HG02885 (cell line): ENCODE data around the gene COL4A2.
A peak's percentile ranks its signal among the peaks of the same experiment; 100 is the strongest.

Experiments
- ATAC-seq: cut with Tn5 transposase; IDR thresholded peaks from one replicate; pipeline ENCODE4 v1.9.1; 2021; ENCODE audit warnings: mild to moderate bottlenecking; ENCODE audit not compliant: unreplicated experiment, poor library complexity

The COL4A2 gene

DNA sequence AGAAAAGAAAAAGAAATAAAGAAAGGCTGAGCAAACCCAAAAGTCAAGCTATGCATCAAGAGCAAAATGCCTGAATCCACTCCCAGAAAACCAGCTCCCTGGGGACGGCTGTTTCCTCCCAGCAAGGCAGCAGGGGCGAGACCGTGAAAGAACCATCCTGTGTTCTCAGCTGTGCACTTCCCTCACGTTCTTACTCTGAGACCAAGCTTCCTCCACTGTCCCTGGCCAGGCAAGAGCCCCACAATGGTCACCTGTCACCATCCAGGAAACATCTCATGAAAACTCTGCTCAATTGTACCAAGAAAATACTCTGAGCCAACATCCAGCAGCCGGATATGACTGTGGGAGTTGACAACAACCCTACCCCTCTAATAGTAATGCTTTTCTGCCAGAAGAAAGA lies 231.5 kb downstream of the COL4A2 start:
- ATAC-seq, result peak; percentile 43

DNA sequence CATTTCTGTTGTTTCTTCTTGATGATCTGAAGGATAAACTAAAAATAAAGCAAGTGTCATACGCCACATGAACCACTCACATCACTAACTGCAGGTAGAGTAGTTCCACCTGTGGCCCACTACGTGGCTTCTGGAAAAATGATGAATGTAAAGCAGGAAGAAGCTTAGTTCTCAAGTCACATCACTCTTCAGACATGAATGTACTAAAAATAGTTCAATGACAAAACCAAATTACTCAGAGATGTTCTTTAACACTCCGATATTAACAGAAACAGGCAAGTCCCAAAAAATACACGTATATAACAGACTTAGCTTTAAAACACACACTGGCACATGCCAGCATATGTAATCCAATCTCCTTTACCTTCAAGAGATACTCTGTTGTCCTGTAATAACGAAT lies 232.8 kb downstream of the COL4A2 start:
- ATAC-seq, result no peak

DNA sequence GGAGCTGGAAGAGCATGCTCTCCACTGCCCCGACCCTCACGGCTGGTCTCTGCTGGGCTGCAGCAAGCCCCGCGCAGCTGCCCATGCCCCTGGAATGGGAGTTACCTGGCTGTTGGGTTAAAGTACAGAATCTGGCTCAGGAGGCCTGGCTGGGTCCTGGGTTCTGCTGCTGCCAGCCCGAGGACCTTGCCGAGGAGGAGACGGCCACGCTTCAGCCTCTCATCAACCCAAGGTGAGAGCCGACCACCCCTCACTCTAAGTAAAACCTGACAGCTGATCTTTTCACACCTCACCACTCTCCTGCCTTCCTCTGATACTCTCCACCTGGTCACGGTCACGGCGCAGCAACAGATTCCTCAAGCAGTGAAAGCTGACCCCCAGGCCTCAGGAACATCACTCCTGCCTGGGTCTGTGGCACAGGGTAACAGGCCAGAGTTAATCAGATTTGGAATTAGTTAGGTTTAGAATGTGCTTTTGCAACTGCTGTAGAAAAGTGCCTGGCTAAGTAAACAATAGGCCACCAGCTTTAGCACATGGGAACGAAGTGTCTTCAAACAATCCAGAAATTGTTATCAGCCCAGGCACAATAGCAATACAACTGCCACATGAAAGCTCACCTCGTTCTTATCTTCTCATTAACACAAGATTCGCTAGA lies 233.9 kb downstream of the COL4A2 start:
- no peak for ATAC-seq

DNA sequence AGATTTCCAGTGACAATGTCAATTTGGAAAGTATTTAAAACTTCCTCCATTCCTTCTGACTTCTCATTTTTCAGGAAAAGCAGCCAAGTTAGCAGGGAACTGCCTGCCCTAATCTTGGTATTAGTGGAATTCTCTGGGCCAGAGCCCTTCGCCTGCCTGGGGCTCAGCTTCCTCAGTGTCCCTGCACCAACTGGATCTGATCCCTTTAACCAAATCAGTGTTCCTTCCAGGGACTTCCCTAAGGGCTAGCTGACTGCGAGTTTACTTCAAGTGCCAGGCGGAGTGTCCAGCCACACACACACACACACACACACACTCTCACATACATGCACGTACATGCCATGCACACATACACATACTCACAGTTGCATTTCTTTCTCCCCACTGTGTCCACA lies 234.4 kb downstream of the COL4A2 start:
- no peak for ATAC-seq

DNA sequence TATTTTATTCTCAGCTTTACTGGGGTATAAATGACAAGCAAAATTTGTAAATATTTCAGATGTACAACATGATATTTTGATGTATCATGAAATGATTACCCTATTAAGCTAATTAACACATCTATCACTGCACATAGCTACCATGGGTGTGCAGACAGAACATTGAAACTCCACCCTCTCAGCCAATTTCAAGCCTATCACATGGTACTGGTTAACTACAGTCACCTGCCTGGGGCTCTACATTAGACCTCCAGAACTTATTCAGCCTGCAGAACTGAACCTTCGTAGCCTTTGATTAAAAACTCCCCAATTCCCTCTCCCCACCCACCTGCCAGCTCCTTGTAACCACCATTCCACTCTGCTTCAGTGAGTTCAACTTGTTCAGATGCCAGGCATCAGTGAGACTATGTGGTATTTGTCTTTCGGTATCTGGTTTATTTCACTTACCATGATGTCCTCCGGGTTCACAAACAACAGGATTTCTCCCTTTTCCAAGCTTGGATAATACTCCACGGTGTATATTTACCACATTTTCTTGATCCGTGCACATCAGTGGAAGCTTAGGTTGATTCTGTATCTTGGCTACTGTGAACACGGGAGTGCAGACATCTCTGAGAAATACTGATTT lies 235.2 kb downstream of the COL4A2 start:
- no peak for ATAC-seq

DNA sequence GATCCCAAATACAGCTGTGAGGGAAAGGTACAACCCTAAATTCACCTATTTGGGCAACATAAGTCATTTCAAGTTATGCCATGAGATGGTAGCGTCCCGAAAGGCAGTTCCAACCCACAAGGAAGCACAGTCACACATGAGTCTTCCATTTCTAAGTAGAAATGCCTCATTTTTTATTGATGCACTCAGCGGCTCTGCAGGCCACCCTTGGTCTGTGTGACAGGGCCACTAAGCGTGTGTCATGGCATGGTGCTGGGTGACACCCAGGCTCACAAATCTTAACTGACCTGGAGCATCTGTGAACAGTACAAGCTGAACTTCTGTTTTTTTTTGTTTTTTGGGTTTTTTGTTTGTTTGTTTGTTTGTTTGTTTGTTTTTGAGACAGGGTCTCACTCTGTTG lies 239.3 kb downstream of the COL4A2 start:
- no peak for ATAC-seq

DNA sequence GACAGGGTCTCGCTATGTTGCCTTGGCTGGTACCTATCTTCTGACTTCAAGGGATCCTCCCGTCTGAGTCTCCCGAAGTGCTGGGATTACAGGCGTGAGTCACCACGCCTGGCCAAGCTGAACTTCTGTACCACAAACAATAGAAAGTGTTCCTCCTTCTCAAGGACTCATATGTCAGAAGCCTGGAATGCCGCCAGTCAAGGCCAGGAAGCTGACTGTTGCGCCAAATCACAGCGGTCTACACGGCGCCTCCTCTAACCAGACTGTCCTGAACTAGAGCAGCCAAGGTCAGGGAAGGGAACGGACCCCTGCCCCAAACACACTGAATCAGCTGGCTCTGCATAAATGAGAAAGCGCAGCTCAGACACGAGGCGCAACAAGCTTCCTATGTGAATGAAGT lies 239.8 kb downstream of the COL4A2 start:
- no peak for ATAC-seq

DNA sequence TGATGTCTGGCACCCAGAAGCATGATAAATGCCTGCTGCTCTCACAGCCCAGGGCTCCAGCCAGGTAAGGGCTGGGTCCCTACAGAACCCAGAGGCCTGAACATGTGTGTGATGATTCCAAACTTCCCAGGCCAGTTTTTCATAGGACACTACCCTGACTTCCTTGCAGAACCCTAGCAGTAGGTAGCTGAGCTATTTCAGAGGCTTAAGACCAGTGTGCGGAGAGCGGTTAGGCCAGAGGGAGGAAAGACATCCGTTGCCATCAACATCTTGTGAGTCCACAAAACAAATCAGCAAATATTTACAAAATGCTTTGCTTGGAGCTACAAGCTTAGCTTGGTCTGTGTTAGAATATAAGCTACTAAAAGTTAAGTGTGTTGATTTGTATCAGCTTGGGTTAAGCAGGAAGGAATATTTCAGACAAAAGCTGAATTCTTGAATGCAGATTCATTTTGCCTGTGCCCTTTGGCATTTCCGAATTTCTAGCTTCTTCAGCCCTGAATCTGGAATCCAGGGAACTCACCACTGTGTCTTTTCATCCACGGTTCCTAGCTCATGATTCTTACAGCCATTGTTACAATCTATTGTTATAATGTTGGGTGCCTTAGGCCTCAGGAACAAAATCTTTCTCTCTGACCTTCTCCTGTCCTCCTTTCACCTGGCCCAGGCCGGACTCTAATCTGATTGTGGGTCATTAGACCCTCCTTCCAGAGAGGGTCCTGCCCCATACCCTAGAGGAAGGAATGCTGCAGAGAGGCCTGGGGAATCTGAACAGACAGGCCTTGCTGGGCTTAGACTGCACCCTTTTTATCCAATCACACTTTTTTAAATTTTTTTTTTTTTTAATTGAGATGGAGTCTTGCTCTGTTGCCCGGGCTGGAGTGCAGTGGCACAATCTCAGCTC lies 242.1 kb downstream of the COL4A2 start:
- no peak for ATAC-seq

DNA sequence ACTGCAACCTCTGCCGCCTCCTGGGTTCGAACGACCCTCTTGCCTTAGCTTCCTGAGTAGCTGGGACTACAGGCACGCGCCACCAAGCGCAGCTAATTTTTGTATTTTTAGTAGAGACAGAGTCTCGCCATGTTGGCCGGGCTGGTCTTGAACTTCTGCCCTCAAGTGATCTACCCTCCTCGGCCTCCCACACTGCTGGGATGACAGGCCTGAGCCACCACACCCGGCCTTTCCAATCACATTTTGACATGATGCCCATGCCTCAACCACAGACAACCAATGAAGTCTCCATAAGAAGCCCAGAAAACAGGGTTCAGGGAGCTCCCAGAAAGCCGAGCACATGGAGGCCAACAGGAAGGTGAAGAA lies 242.7 kb downstream of the COL4A2 start:
- ATAC-seq, result no peak

DNA sequence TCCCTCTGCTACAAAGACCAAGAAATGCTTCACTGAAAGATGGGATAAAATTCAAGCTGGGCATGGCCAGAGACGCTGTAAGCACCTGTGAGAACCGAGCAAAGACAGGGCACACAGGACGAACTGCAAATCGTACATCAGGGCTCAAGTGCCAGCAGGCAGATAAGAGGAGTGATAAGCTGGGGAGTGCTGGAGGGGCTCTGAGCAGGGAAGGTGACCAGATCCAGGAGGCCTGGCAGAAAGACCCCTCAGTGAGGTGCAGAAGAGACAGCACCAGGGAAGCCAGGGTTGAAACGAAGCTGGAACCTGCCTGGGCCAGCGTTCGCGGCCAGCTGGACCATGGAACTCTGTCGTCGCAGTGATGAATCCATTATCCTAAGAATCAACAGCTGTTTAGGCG lies 244.2 kb downstream of the COL4A2 start:
- no peak for ATAC-seq

DNA sequence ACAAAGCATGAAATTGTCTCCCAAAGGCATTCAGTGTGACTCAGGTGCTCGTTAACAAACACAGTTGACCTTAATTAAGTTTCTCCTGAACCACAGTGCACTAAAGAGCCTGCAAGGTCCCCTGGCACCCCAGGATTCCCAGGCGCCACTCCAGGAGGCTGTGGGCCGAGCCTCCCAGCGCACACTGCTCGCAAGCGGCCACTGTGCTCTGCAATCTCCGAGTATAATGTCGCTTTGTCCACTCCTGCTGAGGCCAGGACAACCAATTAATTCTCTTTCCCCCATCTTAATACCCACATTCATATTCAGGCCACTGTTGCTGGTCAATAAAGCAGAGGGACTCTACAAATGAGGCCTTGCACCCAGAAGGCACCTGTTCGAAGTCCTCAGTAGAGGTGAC lies 245.7 kb downstream of the COL4A2 start:
- no peak for ATAC-seq

DNA sequence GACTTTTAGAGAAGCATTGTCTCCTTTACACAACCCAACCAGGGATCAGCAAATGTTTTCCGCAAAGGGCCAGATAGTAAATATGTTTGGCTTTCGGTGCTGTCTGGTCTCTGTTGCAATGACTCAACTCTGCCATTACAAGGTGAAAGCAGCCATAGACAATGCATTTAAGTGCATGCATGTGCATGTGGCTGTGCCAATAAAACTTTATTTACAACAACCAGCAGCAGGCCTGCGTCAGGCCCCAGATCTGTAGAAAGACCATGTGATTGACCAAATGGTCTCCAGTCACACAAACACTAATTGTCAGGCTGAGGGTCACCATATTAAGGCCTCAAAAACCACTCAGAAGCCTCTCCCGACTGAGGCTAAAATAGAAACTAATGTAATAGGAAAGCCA lies 246.3 kb downstream of the COL4A2 start:
- ATAC-seq, result no peak

DNA sequence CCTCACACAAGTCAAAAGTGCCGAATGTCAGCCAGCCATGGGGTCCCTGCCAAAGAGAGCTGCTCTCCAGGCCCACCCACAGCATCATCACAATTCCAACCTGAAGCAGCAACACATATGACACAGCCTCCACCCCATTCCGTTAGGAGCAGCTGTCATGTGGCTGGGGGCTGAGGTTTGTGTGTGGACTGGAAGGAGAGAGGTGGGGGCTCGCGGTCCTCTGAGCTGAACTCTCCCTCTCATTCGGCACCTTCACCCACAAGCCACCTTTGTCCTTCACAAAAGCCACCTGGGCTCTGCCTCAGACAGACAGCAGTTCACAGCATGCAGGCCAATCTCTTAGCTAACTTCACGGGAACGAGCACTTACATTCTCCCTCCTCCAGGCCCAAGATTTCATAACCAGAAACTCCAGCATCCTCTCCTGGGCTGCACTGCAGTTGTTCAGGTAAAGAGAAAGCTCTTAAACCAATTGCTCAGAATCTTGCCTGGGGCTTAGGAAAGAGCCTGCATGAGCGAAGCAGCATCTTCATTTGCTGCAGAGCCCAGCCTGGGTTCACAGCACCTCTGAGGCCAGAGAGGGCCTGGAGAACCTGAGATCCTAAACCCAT lies 247.2 kb downstream of the COL4A2 start:
- ATAC-seq, result no peak

DNA sequence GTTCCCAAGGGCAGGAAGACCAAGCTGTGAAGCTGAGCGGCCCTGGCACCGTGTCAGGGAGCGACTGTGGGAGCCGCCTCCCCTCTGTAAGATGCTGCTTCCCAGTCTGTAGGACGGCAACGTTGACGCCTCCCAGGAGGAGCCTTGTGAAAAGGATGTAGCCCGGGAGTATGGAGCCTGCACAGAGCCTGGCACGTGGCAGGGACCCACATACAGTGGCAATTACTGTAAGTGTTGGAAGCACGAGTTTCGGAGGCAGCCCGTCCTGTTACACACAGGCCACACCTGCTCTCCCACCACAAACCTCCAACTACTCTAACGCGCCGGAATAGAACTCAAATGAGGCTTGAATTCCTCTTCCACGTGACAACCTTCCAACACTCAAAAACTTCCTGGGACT lies 247.9 kb downstream of the COL4A2 start:
- no peak for ATAC-seq

DNA sequence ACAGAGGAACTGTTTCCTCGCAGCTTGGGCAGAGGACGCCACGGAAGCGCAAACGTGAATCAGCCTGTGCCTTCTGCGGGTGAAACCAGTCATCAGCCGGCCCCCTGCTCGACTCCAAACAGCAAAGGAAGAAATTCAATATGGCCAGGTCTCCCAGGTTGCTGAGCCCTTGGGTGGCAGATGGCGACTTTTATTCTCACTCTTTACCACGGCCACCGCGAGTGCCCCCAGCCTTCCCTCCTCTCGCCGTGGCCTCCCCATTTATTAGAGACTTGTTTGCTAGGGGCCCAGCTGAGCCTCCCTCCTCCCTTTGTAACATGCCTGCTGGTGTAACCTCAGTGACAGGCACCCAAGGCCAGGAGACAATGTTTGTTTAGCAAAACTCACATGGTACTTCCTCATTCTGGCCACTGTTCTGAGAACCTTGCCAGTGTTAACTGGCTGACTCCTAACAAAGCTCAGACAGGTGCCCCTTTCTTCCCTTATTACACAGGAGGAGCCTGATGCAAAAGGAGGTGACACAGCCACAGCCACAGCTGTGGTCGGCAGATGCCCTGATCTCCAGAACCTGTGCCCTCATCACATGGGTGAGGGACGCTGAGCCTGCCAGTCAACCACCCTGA lies 248.6 kb downstream of the COL4A2 start:
- peak; percentile 63 for ATAC-seq

DNA sequence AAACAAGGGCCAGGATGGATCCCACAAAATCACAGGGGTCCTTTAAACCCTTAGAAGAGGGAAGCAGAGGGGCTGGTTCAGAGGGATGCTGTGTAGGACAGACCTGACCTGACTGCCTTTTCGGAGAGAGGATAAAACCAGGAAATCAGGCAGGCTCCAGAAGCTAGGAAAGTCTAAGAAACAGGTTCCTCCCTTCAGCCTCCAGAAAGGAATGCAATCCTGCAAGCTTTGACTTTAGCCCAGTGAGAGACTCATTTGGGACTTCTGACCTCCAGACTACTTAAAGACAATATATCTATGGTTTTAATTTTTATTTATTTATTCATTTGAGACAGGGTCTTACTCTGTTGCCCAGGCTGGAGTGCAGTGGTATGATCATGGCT lies 249.1 kb downstream of the COL4A2 start:
- ATAC-seq, result no peak

DNA sequence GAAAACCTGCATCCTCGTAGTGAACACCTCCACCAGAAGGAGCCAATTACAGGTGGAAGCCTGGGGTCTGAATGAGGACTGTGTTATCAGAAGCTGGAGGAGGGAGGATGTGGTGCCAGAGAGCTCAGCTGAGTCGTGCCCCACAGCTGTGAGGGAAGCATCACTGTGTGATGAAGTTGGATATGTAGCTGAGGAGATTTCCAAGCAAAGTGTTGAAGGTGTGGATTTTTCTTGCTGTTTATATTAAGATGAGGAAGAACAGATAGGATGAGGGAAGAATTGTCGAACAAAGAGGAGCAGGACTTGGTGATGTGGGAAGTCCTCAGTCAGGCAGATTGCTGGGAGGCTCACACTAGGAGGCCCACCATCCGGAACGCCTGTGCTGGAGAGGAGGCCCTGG lies 250.0 kb downstream of the COL4A2 start:
- ATAC-seq, result no peak

DNA sequence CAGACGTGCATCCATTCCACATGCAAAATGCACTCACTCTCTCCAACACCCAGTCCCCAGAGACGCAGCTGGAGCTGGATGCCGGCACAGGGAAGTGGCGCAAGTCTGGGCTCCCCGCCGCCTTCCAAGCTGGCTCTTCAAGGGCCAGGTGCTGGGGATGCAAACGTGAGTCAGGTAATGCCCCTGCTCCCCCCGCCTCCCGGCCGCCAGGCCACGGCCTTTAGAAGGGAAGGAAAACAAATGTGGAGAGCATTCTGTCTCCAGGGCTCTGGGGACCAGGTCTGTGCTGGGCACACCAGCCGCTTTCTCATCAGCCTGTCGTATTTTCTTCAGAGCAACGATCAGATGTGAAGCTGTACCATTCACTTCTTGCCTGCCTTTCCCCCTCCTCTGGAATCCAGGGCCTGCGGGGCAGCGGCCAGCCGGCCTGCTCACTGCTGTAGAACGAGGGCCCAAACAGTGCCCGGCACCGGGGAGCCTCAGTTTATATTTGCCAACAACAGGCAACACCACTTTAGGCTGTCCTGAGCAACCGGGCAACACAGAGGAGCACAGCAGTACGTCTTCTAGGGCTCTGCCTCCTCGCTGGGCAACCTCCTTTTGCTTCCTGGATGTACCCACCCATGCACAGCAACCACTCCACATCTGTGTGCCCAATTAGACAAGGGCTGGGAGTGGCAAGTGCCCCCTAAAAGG lies 250.7 kb downstream of the COL4A2 start:
- no peak for ATAC-seq

DNA sequence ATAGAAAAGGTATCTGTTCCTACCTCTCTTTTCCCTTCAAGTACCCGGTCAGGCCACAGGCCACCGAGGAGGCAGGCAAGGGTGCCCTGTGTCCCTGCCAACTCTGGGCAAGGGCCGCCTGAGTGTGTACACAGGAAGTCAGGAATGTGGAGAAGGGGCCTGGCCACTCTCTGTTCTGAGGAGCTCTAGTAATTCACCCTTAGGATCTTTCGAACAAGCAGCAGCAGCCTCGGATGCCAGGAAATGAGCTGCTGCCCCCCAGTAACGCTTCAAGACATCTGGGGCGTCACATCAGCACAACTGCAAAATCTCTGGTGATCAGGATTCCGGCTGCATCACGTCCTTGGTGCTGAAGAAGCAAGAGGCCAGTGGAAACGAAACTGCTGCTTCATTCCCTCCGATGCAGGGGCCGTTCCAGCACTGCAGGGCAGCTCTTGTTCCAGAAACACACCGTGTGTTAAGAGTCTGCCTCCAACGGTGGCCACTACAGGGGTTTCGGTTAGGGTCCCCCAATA lies 252.4 kb downstream of the COL4A2 start:
- no peak for ATAC-seq

DNA sequence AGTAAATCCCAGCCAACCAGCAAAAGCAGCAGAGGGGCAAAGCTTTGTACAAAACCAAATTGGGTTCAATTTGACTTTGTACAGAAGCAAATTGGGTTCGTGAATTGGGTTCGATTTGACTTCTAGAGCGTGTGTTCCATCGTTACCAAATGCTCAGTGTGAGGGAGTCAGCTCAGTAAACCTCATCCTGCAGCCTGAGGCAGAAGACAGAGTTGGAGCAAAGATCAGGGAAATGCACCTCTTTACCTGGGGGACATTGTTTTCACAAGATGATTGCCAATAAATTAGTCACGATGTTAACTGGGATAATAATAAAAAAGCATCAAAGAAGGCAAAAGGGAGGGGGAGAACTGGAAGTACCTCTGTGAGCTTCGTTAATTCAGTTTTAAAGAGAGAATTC lies 252.9 kb downstream of the COL4A2 start:
- no peak for ATAC-seq
